LNCAP (cell line): ENCODE results near the gene DNMT3A.

ENCODE experiments used
- CTCF ChIP-seq: fragments of 450-650 bp; IDR thresholded peaks from 2 replicates; pipeline ENCODE4 v1.5.1; 2017; ENCODE audit warnings: mild to moderate bottlenecking

The DNMT3A gene

DNA sequence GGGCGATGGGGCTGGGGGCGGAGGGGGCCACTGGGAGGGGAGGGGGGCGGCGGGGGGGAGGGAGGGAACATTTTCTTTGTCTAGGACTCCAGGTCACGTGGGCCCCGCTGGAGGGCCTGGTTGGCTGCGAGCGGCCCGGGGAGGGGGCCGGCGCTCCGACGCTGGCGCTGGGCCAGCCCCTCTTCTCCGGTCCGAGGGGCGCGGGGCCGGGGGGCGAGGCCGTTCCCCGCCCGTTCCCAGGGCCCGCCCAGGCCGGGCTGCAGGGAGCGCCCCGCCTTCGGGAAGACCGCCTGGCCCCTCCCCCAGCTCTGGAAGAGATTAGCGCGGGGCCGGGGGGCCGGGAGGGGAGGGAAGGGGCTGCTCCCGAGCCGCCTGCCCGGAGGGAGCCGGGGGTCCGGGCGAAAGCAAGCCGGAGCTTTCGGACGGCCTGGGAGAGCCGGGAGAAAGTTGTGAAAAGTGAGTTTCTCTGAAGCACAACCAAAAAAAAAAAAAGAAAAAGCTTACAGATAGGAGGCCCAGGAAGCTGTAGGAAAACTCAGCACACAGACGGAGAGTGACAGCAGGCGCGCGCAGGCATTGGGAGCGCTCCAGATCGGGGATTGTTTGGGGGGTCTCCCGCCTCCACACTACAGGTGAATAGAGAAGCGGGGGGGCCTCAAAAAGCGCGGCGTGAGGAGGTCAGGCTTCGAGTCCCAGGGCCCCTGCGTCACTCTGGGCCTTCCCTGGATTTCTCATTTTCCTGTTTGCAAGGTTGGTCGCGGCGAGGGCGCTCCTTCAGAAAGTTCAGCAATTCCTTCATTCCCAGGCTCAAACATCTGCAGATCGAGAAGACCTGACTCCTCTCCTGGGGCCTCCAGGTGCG is 89.2 kb downstream of the DNMT3A start:
- no peak for TF ChIP-seq CTCF

GRCh38 chr2:25251422-25252273 is 90.1 kb downstream of the DNMT3A start:
- TF ChIP-seq CTCF = no peak

- TF ChIP-seq CTCF = no peak
These were observed 90.7 kb downstream of the DNMT3A start for GRCh38 chr2:25251071-25251421.

DNA sequence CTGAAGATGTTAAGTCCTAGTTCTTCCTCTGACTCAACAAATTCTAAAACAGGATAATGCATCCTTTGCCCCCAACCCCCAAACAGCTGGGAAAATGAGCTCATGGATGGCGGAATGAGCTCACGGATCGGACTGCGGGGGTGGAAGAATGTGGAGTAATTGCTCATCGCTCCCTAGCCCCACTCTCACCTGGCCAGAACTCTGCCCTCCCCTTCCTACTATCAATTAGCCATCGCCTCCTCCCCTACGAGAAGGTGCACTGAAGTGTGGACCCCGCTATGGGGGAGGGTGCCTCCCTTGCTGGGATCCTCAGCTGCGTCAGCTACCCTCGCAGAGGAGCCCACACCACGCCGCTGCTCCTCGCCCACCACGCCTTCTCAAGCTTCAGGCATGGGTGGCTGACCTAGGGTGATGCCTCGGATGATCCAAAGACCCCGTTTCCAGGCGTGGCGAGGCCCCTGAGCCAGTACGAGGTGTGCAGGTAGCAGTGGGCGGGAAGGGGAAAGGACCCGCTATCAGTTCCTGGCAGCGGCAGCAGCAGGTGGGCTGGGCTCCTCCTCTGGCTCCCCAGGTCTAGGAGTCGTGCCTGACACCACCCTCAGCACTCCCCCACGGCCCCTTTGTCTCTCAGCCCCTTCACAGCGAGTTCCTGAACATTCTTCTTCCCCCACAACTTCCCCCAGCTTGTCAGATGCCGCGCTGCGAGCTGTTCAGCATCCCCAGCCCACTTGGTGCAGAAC is 91.2 kb downstream of the DNMT3A start:
- TF ChIP-seq CTCF = no peak

GRCh38 chr2:25249785-25250184 is 91.9 kb downstream of the DNMT3A start:
- TF ChIP-seq CTCF = no peak

- TF ChIP-seq CTCF = no peak
These were observed 93.8 kb downstream of the DNMT3A start for GRCh38 chr2:25247792-25248512.
